ENCODE measurements around the gene RNF14. TPM values are rescaled to one million over a fixed set of nuclear protein-coding genes. Genes with fewer than 3 reads are reported as not detected.

The RNF14 gene
- total and polyA plus RNA-seq, 10 of the 15 experiments (the other 5 are each of a cell fraction or from before 2014, with no cell fraction given): 13.2 to 41.8 (median 28.3) TPM

- TF ChIP-seq REST (IDR thresholded peaks at IDR 0.05; ENCODE audit: low read depth, low read length): no peak
- TF ChIP-seq ZNF384 (IDR thresholded peaks at IDR 0.05; ENCODE audit: borderline replicate concordance, low read depth, low read length): no peak
- no peak for TF ChIP-seq HSF1 (IDR thresholded peaks at IDR 0.05; ENCODE audit: low read depth, low read length)
- no peak for TF ChIP-seq ATF2 (IDR thresholded peaks at IDR 0.05; ENCODE audit: low read length)
- no peak for TF ChIP-seq SIN3A (IDR thresholded peaks at IDR 0.05; ENCODE audit: low read depth, low read length)
- TF ChIP-seq FOS (IDR thresholded peaks at IDR 0.05; ENCODE audit: borderline replicate concordance, extremely low read depth, insufficient read length): no peak
- no peak for TF ChIP-seq TARDBP (IDR thresholded peaks at IDR 0.05; ENCODE audit: borderline replicate concordance)
Measured at GRCh38 chr5:141926434-141926833, 42.5 kb upstream of the RNF14 start (continued).
